GM21360 (cell line): Measurements from ENCODE around the gene MGAT5.

Experiments
- ATAC-seq: cut with Tn5 transposase; IDR thresholded peaks from one replicate; pipeline ENCODE4 v1.9.1; 2021; ENCODE audit warnings: mild to moderate bottlenecking, moderate library complexity; ENCODE audit not compliant: unreplicated experiment

The MGAT5 gene

DNA sequence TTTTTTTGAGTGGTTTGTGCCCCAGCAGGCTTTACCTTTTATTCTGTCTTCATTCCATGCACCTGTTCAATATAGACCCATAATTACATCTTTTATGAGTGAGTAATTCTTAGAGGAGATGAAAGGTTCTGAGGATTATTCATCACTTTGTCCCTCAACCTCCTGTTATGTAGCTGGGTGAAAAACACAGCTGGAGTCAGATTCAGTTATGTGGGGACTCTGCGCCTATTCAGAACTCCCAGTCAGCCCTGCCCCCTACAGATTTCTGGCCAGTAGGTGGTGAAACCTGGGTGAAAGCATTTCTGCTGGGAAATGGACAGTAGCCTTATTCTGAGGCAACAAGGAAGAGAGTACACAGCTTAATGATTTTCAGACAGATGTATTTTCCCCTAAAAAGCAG, 107.8 kb downstream of the MGAT5 start:
- no peak for ATAC-seq

DNA sequence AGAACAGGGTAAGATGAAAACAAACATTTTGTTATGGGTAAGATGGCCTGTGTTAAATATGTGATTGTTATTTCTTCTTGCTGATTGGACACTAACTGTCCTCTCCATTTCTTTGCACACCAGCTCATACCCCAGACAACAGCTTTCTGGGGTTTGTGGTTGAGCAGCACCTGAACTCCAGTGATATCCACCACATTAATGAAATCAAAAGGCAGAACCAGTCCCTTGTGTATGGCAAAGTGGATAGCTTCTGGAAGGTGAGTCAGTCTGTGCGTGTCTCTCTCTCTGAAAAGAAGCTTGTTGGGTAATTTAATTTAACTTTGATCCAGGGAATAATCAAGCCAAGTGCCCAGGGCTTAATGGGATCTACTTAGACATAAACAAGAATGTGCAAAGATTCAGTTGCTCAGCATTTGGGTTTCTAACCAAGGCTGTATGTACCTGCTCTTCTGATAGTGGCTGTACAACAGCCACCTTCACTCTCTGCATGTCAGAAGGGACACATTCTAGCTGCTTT, 108.3 kb downstream of the MGAT5 start:
- ATAC-seq = no peak

DNA sequence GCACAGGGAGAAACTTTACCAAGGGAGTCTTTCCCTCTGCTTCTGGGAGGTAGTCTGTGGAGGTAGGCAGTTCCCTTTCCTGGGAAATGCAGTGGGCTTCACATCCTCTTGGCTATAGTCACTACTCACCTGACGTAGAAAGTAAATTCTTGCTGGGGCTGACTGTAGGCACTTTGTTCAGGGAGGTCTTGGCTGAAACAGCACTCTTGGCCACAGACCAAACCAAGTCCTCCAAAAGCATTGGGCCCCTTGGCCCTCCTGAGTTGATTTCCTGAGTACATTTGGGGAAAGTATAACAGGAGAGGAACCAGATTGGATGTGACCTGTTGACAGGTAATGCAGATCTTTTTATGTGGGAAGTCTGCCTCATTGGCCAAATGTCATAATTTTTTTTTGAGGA, 108.9 kb downstream of the MGAT5 start:
- no peak for ATAC-seq

DNA sequence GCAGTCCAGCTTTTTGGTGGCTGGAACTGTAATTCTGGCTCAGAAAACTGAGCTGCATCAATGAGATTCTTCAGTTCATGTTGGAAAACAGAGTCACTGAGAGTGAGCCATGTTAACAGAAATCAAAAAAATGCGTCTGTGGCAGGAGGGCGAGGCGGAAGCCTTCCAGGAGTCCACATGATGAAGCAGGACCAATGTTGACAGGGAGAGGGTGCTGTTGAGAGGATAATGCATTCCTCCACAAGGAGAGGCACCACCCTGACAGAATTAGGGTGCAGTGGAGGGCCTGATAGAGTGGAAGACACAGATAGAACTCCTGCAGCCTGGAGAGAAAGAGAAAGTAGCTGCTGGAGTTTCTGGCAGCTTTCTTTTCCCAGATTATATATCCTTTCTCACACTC, 111.5 kb downstream of the MGAT5 start:
- no peak for ATAC-seq

DNA sequence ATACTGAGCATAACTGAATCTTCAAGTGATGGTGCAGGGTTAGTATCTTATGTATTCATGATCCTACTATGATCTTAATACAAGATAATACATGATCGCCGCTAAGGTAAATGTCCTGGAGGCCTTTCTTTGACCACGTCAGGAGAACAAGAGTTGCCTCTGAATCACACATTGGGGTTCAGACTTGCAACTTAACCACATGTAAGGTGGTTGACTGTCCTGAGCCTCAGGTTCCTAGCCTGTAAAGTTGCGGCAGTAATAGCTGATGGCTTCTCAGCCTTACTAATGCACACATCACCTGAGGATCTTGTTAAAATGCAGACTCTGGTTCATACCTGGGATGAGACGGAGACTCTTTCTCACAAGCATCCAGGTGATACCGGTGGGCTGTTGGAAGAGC, 112.5 kb downstream of the MGAT5 start:
- ATAC-seq = no peak

DNA sequence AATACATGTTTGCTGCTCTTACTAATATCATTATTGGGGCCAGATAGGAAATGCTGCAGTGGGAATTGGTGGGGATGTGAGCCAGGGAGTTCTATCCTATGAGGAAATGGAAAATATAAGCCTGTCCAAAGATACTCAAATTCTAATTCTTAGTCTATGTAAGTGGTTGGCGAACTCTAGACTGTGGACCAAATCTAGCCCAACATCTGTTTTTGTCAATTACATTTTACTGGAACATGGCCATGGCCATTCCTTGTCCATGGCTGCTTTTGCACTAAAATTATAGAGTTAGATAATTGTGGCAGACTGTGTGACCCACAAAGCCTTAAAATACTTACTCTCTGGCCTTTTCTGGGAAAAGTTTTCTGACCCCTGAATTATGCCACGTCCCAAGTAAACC, 113.3 kb downstream of the MGAT5 start:
- no peak for ATAC-seq

DNA sequence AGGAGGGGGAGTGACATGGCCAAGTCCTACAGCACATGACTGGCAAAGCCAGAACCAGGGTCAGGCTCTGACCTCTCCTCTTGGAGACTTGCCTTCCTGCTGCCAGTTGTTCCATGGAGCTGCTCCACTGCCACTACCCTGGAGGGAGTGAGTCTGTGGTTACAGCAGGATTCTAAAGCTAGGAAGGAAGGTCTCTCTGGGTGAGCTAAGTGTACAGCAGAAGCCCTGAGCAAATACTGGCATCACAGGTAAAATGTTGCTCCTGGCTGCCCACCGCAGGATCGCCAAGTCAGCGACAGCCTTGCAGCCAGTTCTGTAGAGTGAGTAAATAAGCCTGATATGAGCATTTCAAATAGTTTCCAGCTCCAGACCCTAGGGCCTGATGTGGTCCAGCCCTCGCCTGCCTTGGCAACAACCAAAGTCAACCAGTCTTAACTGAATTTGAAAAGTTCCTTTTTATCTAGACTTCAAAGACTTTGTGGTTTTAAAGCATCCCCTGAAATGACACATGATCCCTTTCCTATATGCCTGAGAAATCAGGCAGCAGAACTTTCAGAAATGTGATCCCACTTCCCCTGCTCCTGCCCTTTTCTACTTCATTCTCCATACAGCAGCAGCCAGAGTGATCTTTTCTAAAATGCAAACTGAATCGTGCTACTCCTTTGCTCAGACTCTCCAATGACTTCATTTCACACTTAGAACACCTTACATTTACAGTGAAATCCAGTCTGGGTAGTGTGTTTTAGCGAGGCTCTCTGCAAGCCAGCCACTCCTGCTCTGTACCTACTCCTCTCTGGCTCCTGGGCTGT, 114.3 kb downstream of the MGAT5 start:
- ATAC-seq = no peak

- no peak for ATAC-seq
Observed at GRCh38 chr2:134369220-134369902, 115.5 kb downstream of the MGAT5 start.

DNA sequence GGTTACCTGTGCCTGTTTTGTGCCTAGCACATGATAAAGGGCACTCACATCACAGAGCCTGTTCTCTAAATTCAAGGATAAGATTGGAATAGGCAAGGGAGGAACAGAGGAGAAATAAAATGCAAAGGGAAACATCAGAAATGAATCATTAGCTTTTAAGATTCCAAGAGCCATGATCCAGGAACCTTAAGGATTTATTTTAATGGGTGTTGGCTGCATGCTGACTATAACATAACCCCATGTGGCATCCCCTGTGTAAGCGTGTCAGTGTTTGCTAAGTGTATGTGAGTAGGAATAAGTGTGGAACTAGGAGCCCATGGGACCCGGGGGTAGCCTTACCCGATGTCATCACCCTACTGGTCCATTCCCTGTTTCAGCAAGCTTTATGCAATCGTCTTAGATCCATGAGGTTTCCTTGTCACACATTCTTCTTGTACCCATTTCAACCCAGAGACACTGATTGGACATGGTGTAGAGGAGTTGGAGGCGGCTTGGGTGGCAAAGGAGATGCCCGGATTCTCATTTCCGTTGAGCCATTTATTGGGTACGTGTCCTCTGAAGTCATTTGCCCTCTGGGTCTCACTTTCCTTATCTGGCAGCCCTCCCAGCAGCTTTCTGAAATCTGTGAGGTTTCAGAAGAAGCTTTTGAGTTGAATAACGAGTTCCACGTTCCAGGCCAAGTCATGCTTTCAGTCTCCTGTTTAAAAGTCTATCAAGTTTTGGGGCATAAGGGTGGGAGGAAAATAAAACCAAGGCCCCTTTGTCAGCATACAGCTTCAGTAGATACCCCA, 117.0 kb downstream of the MGAT5 start:
- ATAC-seq = no peak

DNA sequence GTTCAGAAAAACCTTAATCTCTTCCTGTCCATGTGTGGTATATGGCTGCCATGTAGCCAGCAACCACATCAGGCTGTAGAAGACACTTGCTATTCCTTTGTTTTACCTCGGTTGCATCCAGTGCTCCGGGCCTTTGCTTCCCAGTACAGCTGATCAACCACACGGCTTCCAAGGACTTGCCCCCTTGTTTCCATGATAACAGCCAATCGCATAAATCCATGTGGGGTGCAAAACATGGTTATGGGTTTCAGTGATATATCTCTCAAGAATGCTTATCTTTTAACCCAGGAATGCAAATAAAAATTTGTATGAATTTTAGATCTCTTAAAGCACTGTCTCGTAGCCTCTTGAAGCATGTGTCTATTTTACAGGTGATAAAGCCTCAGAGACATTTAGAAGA, 118.3 kb downstream of the MGAT5 start:
- no peak for ATAC-seq

DNA sequence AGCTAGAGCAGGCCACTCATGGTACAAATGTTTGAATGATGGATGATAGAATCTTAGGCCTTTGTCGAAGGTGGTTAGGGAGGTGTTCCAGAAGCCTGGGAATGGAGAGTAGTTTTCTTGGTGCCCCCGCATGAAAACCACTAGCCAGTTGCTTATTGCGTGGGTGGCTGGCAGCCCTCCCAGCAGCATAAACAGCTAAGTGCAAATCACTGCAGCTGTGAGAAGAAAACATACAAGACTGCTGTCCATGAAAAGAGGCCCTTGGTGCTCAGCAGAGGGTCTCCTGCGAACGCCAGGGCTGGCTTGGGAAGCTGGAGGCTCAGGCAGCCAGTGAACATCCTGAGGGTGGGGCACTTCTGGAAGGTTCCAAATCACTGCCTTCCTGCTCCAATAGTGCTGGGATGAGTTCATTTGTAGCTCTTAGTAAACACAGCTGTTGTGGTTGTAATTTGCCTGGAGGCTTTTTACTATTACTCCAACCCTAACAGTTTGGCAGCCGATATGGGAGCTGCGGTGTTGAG, 118.8 kb downstream of the MGAT5 start:
- no peak for ATAC-seq

DNA sequence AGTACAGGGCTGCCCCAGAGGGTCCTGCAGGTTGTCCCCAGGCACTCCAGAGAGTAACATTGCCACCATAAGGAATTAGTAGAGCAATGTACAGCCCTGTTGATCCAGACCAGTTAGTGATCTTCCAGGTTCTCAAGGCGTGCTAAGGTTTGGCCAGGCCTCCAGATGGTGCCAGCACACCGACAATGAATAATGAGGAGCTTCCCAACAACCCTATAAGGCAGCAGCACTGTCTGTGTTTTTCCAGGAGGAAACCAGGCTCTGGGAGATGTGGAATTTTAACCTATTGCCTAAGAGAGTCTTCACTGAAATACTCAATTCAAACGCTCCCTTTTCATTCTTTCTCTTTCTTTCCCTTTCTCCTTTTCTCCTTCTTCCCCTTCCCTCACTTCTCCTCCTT, 122.1 kb downstream of the MGAT5 start:
- no peak for ATAC-seq

GRCh38 chr2:134377730-134378129, 123.9 kb downstream of the MGAT5 start:
- no peak for ATAC-seq

DNA sequence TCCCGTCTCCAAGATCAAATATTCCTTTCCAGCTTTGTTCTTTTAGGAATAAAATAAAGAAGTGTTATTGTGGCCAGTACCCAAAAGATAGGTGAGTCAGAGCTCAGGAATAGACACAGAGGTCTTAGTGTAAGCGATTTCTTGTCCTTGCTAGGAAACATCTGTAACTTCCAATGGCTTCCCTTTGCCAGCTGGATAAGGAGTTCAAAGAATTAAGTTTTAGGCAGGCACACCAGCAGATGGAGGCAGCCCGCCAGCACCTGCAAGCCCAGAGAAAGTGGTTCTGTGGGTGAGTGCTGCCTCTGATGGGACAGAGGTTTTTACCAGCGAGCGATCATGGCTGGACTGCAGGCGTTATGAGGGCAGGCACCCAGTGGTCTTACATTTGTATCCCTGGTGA, 125.4 kb downstream of the MGAT5 start:
- no peak for ATAC-seq

DNA sequence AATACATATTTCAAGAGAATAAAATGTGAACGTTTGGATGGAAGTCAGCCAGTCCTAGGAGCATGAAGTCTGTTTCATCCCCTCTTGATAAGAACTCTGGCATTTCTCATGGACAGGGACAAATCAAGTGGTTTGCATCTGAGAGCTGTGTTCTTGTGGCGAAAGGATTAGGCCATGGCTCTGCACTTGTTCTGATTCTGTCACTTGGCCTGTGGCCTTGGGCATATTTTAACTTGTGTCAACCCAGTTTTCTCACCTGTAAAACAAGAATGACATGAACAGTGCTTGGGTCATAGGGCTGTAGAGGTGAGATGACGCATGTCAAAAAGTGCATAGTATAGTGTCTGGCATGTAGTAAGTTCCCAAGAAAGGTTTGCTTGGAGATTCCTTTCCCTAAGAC, 125.8 kb downstream of the MGAT5 start:
- no peak for ATAC-seq

DNA sequence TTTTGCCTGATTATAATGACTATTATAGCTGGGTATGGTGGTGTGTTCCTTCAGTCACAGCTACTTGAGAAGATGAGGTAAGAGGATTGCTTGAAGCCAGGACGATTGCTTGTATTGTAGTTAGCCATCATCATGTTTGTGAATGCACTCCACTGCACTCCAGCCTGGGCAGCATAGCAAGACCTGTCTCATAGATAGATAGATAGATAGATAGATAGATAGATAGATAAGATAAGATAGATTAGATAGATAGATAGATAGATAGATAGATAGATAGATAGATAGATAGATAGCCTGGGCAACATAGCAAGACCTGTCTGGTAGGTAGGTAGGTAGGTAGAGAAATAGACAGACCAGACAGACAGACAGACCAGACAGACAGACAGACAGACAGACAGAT, 127.3 kb downstream of the MGAT5 start:
- no peak for ATAC-seq

DNA sequence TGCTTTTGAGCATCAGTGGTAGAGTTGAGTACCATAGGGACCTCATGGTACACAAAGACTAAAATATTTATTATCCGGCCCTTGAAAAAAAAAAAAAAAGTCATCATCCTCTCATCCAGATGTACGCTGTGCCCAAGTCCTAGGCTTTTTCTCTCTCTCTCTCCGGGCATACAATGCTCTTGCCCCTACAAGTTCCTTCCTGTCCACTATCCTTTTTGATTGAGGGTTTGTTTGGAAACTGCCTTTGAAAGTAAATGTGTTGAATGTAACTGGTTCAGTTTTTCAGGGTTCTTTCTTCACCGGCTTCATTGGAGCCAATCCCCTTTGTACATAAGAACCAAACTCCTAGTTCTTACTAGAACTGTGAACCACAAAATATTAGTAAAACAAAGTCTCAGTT, 130.3 kb downstream of the MGAT5 start:
- ATAC-seq = no peak

DNA sequence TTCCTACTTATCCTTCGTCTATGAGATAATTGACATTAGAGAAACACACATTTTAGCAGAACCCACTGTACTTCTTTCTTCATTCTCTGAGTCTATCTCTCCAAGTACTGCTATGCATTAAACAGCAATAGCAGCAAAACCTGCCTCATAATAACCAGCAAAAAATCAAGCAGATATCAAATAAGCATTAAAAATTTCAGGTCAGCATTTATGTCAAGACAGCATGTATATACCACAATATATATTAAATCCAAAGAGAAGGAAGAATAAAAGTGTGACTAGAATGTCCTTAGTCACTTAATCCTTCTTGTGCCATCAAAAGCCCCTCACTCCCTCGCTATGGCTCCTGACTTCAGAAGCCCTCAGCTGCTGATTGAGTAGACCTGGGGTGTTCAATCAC, 131.3 kb downstream of the MGAT5 start:
- ATAC-seq = no peak

GRCh38 chr2:134386310-134386709, 132.4 kb downstream of the MGAT5 start:
- no peak for ATAC-seq

GRCh38 chr2:134389381-134389780, 135.5 kb downstream of the MGAT5 start:
- ATAC-seq = no peak

- peak; percentile 88 for ATAC-seq
Observed at GRCh38 chr2:134391751-134392160, 137.9 kb downstream of the MGAT5 start.
